Measurements from ENCODE around the gene SORL1.

Gene SORL1

DNA sequence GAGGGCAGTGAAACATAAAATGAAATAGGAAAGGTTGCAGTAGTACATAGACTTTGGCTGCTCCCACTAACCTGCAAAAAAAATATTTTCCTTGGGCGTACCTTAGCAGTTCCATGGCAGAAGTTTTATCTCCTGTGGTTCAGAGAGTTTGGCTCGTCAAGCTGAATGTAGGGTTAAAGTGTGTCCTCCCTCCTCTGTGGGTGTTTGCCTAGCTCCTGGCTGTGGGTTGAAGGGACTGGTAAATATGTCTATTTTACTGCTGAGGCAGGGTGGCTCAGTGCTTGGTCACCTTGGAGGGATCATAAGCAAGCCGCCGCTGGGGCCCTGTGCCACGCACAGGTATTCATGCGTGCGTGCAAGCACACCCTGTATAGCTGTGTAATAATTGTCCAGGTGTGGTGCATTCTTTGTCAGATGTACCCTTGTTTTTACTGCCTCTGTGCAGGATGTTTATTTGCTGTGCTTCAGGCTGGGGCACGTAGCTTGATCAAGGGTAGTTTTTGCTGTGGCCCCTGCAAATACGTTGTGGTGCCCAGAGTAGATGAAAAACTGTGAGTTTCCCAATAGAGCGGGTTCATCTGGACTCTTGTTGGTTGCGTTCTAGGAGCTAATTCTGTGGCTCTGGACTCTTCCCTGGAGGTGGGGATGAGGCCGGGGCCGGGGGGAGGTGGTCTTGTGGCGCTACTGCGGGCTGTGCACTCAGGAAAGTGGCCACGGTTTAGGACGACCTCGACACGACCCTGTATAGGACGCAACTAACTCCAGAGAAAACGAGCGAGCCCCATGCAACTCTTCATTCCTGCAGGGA, 732 bp upstream of the SORL1 start:
- peak; percentile 38 to 44 for ATAC-seq

DNA sequence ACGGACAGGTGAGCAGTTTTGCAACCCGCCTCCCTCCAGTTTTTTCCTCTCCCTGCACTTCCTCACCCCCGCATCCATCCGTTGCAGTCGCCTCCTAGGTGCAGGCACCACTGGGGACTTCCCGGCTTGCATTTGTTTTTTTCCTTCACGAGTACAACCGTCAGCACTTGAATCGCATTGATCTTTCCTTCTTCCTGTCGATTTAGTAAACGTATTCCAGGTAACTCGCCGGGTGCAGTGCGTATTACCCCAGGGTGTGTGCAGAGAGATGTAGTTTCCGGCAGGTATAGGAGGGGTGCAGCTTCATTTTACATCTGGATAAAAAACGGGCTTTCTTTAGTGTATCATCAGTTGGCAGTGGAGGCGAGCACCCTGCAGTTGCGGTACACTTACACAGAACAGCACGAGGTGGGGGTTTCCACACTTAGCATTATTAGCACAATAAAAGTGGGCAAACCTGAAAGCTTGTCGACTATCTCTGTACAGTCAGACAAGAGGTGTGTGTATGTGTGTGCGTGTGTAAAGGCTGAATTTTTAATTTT, 566 bp downstream of the SORL1 start, which contains the start of gene SORL1-AS1:
Gene SORL1-AS1 (minus strand): TSS at position 359 of the 542 bp plus-strand sequence.
- ATAC-seq = peak; percentile 78

DNA sequence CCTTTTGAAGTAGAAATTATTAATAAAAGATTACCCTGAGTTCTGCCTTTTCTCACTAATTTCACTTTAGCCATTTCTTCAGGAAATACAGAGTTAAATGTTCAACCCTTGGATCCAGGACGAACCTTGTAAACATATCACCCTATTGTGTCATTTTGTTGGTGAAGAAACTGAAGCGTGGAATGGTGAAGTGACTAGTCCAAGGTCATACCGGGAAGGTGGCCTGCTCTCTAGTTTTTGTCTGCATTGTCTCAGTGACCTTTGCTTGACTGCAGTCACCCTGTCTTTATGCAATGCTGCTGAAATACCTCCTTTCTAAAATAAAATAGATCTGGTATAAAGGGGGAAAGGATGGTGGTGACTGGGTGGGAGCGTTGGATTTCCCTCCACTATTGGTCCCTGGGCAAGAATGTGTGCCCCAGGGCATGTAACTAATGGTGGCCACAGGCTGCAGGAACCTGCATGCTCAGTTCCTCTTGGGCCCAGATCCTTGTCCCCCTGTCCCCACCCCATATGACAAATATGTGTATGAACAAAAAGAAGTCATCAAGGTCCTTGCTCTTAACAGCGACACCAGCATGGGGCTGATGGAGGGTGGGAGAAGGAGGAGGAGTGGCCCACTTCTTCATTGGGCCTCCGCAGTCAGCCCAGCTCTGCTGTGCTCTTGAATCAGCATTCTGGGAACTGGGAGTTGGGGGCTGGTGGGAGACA, 1.6 kb downstream of the SORL1 start:
- ATAC-seq = no peak

DNA sequence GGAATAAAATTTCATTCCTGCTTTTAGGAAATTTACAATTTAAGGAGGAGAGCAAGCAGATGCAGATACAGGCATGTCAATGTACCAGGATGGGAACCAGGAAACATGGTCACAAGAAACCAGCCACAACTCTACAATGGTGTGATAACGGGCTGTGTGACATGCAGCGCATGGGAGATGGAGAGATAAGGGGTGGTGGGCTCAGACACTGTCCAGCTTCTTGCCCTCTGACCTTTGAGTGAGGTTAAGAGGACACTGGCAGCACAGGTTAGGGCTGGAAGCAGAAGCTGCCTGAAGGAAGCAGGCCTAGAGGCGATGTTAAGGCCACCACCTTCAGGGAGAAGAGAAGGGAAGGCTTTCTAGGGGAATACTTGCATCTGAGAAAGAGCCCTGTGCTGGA, 3.0 kb downstream of the SORL1 start:
- no peak for ATAC-seq

DNA sequence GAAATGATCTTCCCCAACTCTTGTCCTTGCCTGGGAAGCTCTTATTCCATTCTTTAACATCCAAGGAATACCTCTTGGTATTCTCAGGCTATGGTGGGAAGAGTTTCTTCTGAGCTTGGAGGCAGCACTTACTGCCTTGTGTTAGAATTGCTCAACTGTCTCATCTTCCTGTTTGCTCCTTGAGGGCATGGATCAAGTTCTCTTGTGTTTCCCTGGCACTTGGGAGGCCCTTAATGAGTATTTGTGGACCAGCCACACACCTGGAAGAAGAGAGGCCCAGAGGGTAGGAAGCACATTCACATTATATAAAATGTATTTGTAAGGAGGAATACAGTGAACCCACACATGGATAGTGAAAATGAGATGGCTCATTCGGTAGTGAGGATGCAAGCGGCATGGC, 4.0 kb downstream of the SORL1 start:
- no peak for ATAC-seq

DNA sequence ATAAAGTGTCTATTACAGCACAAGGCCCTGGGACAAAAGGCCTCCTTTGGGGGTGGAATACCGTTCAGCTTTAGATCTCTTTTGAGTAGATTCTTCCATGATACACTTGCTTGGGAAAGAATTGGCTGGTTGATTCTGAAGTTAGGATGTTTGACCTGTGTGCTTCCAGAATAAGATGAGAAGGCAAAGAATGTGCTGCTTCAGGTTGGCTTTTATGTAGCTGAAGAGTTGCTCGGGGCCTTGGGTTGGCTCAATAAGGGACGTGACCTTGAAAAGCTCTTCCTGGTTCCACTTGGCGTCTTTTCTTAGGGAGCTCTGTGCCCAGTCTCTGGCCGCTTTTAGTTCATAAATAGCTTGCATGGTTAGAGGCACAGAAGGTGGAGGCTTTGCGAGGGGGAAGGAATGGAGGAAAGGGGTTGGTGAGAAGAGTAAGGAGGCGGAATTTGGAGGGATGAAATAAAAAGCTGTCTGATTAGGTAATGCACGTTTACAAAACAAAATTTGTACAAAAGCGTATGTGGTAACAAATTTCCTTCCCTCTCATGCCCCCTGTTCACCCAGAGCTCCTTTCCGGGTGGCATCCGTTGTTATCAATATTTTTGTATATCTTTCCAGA, 4.8 kb downstream of the SORL1 start:
- no peak for ATAC-seq

DNA sequence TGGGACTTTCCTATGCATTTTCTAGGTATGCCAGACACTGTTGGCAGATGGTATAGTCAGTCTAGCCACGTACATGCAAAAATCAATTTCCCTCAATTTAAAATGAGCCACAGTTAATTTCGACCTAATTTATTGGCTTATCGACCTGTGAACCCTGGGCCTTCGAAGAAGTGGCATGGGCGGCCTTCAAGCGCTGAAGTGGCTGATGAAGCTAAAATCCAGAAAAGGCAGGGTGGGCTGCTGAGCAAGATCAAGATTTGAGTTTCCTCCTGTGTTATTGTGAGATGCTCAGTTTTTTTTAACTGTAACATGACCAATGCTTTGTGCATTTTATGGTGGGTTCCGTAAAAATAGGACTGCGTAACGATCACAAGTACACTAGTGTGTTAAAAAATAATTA, 6.4 kb downstream of the SORL1 start:
- no peak for ATAC-seq

DNA sequence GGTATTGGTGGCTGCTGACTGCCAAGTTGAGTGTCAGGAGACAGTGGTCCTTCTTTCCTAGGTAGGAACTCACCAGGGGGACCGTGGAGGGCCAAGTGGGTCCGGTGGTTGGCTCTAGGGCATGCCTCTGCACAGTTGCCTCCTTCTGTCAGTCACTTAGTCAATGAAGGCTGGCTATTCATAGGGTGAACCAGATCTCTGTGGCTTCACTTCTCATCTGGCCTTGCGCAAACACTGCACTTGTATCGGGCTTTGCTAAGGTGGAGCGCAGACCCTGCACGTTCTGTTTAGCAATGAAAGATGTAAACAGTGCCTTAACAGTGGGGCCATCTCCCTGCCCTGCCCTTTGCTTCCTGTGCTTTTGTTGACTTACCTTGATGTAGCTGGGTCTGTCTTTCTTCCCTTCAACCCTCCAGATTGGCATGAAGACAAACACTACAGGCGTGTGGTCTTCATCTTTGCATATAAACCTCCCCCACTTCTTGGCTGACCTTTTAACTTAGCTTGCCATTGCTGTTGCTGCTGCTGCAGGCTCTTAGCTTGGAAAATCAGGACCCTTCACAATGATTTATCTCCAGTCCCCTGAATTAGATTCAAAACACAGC, 7.4 kb downstream of the SORL1 start:
- ATAC-seq = no peak

DNA sequence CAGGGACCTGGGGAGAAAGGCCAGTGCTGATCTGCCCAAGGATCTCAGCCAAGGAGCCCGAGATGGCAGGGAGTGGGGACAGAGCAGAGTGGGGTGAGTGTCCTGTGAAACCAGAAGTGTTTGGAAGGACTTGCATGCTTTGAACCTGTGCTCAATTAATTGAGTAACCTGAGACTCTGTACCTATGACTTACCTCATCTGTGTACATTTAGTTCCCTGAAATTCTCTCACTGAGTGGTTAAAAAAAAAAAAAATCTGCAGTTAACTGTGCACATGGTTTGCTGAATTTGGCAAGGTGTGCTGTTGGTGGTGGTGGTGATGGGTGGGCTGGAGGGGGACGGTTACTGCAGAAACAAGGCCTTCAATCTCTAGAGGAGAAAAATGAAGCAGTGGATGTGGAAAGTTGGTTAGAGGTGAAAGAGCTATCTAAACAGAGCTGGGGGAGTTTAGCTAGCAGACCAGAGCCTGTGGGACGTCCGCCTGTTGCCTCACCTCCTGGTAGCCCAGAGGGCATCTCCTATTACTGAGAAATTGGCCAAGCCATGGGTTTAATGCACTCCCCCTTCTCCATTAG, 8.9 kb downstream of the SORL1 start:
- no peak for ATAC-seq

DNA sequence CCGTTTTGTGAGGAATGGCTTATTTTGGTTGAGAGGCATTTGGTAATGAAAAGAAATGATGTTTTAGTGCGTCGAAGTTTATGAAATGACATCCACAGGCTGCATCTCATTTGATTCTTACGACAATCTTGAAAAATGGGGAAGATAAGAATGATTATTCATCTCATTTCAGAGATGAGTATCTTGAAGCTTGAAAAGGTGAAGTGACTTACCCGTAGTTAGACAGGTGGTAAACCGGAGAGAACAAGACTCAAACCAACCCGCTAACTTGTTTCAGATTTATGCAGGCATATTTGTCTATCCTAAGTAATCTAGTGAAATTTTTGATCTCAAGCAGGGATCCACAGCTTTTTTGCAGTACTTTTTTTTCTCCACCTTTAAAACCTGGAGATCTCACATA, 9.7 kb downstream of the SORL1 start:
- ATAC-seq = peak in 1 of 2 donors; percentile 6

DNA sequence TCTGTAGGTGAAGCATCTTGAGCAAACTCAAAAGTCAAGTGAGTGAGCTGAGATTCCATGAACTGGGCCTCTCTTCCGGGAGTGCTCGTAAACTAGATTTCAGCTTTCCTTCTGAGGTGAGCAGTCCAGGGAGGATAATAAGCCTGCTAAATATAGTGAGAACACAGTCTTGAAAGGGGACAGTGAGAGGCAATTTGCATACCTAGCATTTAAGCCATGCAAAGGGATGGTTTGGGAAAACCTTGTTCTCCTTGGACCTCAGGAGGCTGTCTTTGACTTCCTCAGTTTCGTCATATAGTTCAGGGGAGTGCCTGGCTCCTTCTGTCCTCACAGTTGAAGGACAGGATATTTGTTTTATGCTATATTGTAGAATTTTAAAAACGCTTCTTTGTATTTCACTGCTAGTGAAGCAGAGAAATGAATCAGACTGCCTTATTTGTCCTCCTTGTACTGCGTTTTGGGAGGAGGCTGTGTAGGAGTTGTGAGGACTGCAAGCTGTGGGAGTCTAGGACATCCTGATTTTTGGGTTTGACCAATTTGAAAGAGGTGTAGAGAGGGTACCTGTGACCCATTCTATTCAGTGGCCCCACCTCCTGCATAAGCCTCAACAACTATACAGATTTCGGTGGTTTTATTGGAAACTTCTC, 11.7 kb downstream of the SORL1 start:
- no peak for ATAC-seq

DNA sequence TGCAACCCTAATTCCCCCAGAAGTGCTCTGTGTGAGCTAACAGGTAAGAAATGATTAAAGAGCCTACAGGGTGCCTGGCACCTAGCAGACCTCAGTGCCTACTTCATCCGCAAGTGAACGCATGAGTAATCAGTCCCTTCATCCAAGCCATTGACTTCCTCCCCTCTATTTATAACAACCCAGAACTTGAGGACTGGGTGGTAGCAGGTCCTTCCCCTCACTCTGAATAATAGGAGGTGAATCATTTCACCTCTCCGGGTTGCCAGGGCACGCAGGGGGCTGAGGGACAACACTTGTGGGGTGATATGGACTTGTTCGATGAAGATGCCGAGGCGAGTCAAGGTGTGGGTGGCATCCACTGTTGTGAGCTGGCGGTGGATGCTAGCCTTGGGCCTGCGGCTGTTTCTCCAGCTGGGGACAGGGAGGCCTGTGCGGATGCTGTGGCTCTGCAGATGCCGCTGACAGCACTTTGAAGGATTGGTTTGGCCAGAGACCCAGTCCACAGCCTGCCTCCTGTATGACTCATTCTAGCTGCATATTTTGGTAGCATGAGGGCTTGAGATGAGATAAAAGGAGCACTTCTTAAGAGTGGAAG, 12.3 kb downstream of the SORL1 start:
- peak; percentile 81 to 88 for ATAC-seq

DNA sequence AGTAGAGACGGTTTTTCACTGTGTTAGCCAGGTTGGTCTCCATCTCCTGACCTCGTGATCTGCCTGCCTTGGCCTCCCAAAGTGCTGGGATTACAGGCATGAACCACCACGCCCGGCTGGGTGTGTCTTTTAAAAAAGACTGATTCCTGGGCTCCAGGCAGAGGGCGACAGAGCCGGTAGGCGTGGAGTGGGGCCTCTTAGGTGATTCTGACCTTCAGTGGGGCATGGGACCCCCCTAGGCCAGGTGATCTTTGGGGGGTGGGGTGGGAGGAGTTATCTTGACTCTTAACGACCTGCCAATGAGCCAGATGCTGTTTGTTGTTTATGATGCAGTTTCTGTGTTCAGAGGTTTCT, 13.6 kb downstream of the SORL1 start:
- ATAC-seq = no peak

DNA sequence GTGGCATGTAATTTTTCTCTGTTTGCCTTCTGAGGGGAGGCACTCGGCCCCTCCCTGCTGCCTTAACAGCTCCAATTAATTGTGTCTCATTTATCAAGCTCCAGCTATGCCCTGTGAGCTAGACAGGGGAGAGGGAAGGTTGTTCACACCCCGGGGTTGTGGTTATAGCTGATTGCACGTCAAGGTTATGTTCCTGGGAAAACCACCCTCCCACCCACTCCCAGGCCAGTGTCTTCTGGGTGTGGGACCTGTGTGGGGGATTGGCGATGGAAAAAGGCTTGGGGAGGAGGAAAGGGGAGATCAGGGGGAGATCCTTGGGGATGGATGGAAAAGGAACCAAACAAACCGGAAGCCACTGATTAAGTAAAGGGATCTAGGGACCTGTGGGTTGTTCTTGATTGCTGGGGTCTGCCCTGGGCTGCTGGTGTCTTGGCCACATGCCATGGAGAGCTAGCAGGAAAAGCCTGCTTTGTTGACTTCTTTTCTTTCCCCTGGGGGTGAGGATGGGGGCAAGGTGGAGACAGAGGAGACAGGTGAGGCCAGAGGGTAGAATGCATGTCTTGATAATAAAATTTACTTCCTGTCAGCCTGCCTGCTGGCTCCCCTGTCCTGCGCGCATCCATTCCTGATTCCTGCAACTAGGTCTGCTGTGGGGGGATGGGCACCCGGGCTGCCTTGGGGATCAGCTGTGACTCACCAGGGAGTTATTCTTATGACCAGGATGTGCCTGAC, 14.1 kb downstream of the SORL1 start:
- ATAC-seq = no peak

DNA sequence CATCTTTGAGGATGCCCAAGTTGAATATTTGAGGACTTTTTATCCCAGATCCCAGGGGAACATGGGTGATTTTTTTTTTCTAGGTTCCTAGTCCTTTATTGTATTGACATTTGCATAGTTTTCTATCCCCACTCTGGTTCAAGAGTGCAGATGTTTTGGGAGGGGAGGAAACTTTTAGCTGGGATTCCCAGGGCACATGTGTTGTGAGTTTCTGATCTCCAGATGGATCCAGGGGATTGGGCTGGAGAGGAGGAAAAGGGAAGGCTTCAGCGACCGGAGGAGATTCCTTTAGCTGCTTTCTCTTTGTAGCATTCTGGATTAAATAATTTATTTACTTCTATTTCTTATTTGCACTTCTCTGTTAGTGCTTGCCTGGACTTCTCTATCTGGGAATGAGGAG, 15.4 kb downstream of the SORL1 start:
- ATAC-seq = no peak

DNA sequence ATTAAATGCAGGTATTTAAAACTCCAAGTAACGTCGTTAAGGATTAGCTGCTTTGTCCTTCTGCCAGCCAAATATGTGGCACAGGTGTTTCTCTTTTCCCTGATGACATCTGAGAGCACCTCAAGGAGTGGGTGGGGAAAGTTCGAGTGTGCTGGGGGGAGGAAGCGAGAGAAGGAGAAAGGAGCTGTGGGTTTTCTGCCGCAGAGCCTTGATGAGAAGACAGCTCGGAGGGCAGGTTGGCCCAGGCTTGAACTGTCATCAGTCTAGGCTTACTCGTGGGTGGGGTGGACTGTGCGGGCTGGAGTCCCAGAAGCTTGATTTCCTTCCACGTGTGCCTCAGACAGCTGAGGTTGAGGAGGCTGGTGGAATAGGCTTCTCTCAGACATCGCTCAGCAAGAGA, 15.9 kb downstream of the SORL1 start:
- ATAC-seq = peak; percentile 50 to 51

DNA sequence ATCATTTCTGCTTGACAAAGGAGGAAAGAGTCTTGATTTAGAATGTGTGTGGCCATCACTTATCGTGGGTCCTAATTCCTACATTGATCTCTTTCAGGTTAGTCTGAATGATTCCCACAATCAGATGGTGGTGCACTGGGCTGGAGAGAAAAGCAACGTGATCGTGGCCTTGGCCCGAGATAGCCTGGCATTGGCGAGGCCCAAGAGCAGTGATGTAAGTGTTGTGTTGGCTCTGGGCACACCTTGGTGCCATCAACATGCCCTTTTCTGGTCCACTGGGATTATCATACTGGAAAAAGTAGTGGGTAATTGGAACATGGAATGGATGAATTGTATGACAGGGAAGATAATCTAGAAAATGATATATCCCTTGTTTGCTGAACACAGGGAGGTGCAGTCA, 17.8 kb downstream of the SORL1 start:
- no peak for ATAC-seq

DNA sequence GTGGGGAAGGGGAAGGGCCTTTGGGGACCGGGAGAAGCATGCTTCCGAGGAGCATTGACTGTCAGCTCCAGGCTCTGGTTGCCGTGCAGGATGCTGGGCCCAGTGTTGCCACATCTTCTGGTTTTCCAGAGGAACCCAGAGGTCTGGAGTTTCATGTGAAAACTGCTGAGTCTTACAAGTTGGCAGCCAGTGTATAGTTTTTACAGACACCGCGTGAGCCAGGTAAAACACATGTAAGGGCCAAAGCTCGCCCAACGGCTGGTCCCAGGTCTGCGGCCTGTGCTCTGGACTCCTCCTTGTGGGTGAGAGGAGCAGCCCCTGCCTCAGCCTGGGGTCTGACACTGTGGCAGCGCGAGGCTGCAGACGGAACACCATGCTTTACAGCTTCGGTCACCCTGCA, 19.1 kb downstream of the SORL1 start:
- no peak for ATAC-seq

DNA sequence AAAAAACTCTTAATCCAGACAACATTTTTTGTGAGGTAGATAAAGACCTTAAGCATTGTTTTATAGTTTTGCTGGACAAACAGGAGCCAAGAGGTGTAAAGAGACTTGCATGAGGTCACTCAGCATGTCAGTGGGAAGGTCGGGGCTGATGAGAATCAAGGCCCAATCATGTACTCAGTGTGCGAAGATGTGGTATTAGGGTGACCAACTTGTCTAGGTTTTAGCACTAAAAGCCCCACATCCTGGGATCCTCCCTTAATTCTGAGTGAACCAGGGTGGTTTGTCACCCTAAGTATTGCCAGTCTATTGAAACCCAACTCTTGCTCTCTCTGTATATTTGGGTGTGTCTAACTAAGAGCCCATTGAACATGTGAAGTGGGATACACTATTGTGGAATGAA, 20.2 kb downstream of the SORL1 start:
- no peak for ATAC-seq

DNA sequence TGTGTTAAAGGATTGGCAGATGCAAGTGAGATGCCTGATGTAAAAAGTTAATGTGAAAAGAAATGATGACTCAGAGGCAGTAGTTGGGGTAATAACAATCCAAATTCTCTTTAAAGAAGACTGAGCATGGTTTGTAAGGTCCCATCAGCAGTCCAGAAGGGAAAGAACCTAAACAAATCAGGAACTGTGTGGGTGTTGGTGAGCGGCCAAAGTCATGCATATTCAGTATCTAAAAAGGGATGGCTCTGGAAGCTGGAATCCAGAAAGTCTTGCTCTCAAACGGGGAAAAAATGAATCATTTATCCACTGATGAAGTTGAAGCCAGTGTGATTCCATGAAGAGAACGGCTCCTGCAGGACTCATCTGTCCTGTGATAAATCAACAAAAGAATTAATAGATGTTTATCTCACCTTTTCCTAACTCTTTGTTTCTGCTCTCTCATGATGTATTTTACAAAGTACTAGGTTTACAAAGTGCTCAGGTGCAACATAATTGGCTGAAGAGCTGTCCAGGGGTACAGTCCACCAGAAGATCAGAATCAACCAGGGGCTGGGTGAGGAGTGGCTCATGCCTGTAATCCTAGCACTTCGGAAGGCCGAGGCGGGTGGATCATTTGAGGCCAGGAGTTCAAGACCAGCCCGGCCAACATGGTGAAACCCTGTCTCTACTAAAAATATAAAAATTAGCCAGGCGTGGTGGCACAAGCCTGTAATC, 21.1 kb downstream of the SORL1 start:
- ATAC-seq = no peak

DNA sequence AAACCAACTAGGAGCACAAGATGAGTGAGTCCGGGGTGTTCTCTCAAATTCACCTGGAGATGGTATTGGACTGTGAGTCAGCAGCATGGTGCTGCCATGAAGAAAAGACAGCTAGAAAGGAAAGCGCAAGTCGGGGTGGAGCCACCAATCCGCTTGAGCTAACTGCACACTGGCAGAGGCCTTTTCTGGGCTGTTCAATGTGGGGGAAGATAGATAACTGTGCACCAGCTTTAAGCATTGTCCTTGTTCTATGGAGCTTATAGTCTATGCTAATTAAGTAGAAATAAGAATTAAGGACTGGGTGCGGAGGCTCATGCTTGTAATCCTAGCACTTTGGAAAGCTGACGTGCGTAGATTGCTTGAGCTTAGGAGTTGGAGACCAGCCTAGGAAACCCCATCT, 22.6 kb downstream of the SORL1 start:
- no peak for ATAC-seq
